GM12878 (cell line): ENCODE results near the gene CLASRP. TPM values are rescaled to one million over a fixed set of nuclear protein-coding genes. Genes with fewer than 3 reads are reported as not detected.

Source experiments
- ATAC-seq: fragments of 200-7000 bp; cut with Tn5 transposase; 3 replicates; pipeline ENCODE4 v1.9.1; 2020; ENCODE audit warnings: mild to moderate bottlenecking, moderate library complexity
- BruUV-seq: library from RNA; stranded (reverse); fragments of 400-500 nt; replicated peaks from 2 replicates; lab custom pipeline; 2021; lab: Mats Ljungman, UMichigan
- CTCF ChIA-PET: fragments of 300-600 bp; sonication (Branson Sonifier 250); formaldehyde crosslinking; extraction: SDS; loops from one replicate; lab custom pipeline; 2021; ENCODE audit warnings: inconsistent platforms; lab: Yijun Ruan, JAX
- POLR2A ChIA-PET: fragments of 350-600 bp; formaldehyde crosslinking; extraction: SDS; loops from one replicate; lab custom pipeline; 2021; ENCODE audit warnings: inconsistent platforms; lab: Charles Lee
- RAD21 ChIA-PET: fragments of 300-600 bp; sonication (Branson Sonifier 250); formaldehyde crosslinking; loops from one replicate; lab custom pipeline; 2023; ENCODE audit warnings: antibody characterized with exemption; ENCODE audit not compliant: unreplicated experiment; lab: Charles Lee
- SMC1A ChIA-PET: fragments of 300-600 bp; sonication (Branson Sonifier 250); formaldehyde crosslinking; loops from one replicate; lab custom pipeline; 2023; ENCODE audit not compliant: unreplicated experiment, uncharacterized antibody; lab: Charles Lee
- DNase-seq: peaks from one replicate; pipeline ENCODE4 v3.0.0-alpha.2; 2011; ENCODE audit warnings: low read depth, low spot score
- FAIRE-seq: peaks from 3 replicates; lab custom pipeline; 2011; peaks lifted over from hg19 to GRCh38; lab: Jason Lieb, UNC
- H2AFZ ChIP-seq: 2 replicates; pipeline ENCODE4 v1.6.0; 2011; ENCODE audit warnings: low read depth, low read length, control low read depth; ENCODE audit not compliant: control insufficient read depth
- H3K27ac ChIP-seq: 2 replicates; pipeline ENCODE4 v1.5.1; 2011; ENCODE audit warnings: control low read depth; ENCODE audit not compliant: control insufficient read depth, insufficient read depth
- H3K27me3 ChIP-seq, 2 experiments: replicated peaks in 1 of 2; 2 replicates each; pipeline versions ENCODE4 v1.6.0 to v1.6.1; 2011; ENCODE audit warnings: low read length in 1 of 2; ENCODE audit not compliant: control insufficient read depth in 2 of 2, insufficient read depth in 2 of 2
- H3K36me3 ChIP-seq, 2 experiments: 2 replicates each; pipeline ENCODE4 v1.5.1; 2011; ENCODE audit warnings: low read length in 1 of 2; ENCODE audit not compliant: control insufficient read depth in 2 of 2, insufficient read depth in 2 of 2
- H3K4me1 ChIP-seq: 2 replicates; pipeline ENCODE4 v1.6.1; 2011; ENCODE audit warnings: mild to moderate bottlenecking, low read length, moderate library complexity, mixed read lengths; ENCODE audit not compliant: control insufficient read depth, insufficient read depth
- H3K4me2 ChIP-seq: 2 replicates; pipeline ENCODE4 v1.6.0; 2011; ENCODE audit warnings: control low read depth; ENCODE audit not compliant: control insufficient read depth, insufficient read depth
- H3K4me3 ChIP-seq: fragments of 200-600 bp; sonication (generic); 2 replicates; pipeline ENCODE4 v1.5.1; 2016
- H3K79me2 ChIP-seq: 2 replicates; pipeline ENCODE4 v1.6.0; 2011; ENCODE audit warnings: low read length; ENCODE audit not compliant: control insufficient read depth, insufficient read depth
- H3K9ac ChIP-seq: 2 replicates; pipeline ENCODE4 v1.8.0; 2011; ENCODE audit warnings: low read length, control low read depth, mixed read lengths; ENCODE audit not compliant: control insufficient read depth, insufficient read depth
- H3K9me3 ChIP-seq: replicated peaks from 3 replicates; pipeline ENCODE4 v1.5.1; 2011; ENCODE audit warnings: mild to moderate bottlenecking, low read length; ENCODE audit not compliant: control insufficient read depth, insufficient read depth
- H4K20me1 ChIP-seq: 2 replicates; pipeline ENCODE4 v1.6.0; 2011; ENCODE audit not compliant: control insufficient read depth, insufficient read depth
- BHLHE40 ChIP-seq, 2 experiments: fragments of 450-650 bp in 1 of 2; IDR thresholded peaks; 2 replicates each; pipeline ENCODE4 v1.6.1; 2011 to 2017; ENCODE audit warnings: low read depth in 2 of 2, borderline replicate concordance in 1 of 2, improper control_type of control experiment in 1 of 2, low read length in 1 of 2, mild to moderate bottlenecking in 1 of 2
- EP300 ChIP-seq, 2 experiments: fragments of 150-350 bp in 1 of 2; IDR thresholded peaks; 2 replicates each; pipeline ENCODE4 v1.6.1; 2011 to 2012; ENCODE audit warnings: low read depth in 2 of 2, low read length in 2 of 2, borderline replicate concordance in 1 of 2, improper control_type of control experiment in 1 of 2, inconsistent platforms in 1 of 2; ENCODE audit not compliant: control insufficient read depth in 1 of 2
- ETV6 ChIP-seq, 2 experiments: fragments of 450-650 bp in 1 of 2; IDR thresholded peaks in 1 of 2; conservative IDR thresholded peaks in 1 of 2; 2 replicates each; pipeline ENCODE4 v1.6.1; 2014; ENCODE audit warnings: antibody characterized with exemption in 1 of 2, borderline replicate concordance in 1 of 2, low read depth in 1 of 2, mild to moderate bottlenecking in 1 of 2, moderate library complexity in 1 of 2
- GABPA ChIP-seq: IDR thresholded peaks from 2 replicates; pipeline ENCODE4 v1.6.1; 2014; ENCODE audit warnings: antibody characterized with exemption, low read depth, mild to moderate bottlenecking, inconsistent platforms
- HDGF ChIP-seq: fragments of 450-650 bp; IDR thresholded peaks from 2 replicates; pipeline ENCODE4 v1.6.1; 2016; ENCODE audit warnings: antibody characterized with exemption
- IRF4 ChIP-seq: IDR thresholded peaks from 2 replicates; pipeline ENCODE4 v1.6.1; 2011; ENCODE audit warnings: low read depth, low read length
- MXI1 ChIP-seq: fragments of 150-350 bp; IDR thresholded peaks from 2 replicates; pipeline ENCODE4 v1.6.1; 2011; ENCODE audit warnings: low read depth, mild to moderate bottlenecking, inconsistent platforms, low read length, improper control_type of control experiment
- NFYA ChIP-seq: IDR thresholded peaks from 2 replicates; pipeline ENCODE4 v1.6.1; 2011; ENCODE audit warnings: low read depth, mild to moderate bottlenecking, low read length, improper control_type of control experiment, borderline replicate concordance
- SIN3A ChIP-seq: IDR thresholded peaks from 2 replicates; pipeline ENCODE4 v1.6.1; 2012; ENCODE audit warnings: low read depth, low read length, improper control_type of control experiment
- SMARCA5 ChIP-seq: fragments of 450-650 bp; IDR thresholded peaks from 2 replicates; pipeline ENCODE4 v1.6.1; 2017; ENCODE audit warnings: mild to moderate bottlenecking
- USF2 ChIP-seq: IDR thresholded peaks from 2 replicates; pipeline ENCODE4 v1.6.1; 2011; ENCODE audit warnings: low read depth, low read length, improper control_type of control experiment, borderline replicate concordance
- YY1 ChIP-seq: IDR thresholded peaks from 2 replicates; pipeline ENCODE4 v1.6.1; 2011; ENCODE audit warnings: low read depth, mild to moderate bottlenecking, low read length
- WGBS: methylation state at CpG from one replicate; pipeline ENCODE4 v1.1.6; 2016; ENCODE audit warnings: low lambda C conversion rate; ENCODE audit not compliant: insufficient replicate concordance, insufficient coverage; ENCODE audit errors: missing lambda C conversion rate; 5-methylcytosine and 5-hydroxymethylcytosine counted together
- in situ Hi-C: fragments of 300-500 bp; cut with MboI; formaldehyde crosslinking; loops from 9 replicates; pipeline ENCODE4 v1.14.3; 2018; ENCODE audit warnings: mixed read lengths
- intact Hi-C: fragments of 100-400 bp; cut with micrococcal nuclease; formaldehyde crosslinking; loops from one replicate; pipeline ENCODE4 v1.14.2; 2022; ENCODE audit not compliant: unreplicated experiment
- polyA plus RNA-seq, 11 experiments: library from polyadenylated mRNA; depleted of rRNA in 4 of 11; unstranded in 6 of 11; stranded (reverse) in 5 of 11; fragments of >200 nt; fragmentation: Nextera tagmentation in 4 of 11; fragmentation: Illumina TruSeq in 1 of 11; extraction: Ambion mirVana in 4 of 11; extraction: Trizol in 1 of 11; gene quantifications; 1 replicate in 1 of 11; 2 replicates in 10 of 11; pipeline versions ENCODE4 v1.2.1 to v1.2.3, GENCODE V29; 2011 to 2016; ENCODE audit warnings: inconsistent platforms in 2 of 11, missing spikeins in 2 of 11, low read depth in 1 of 11
- total RNA-seq, 4 experiments: library from RNA; depleted of rRNA in 3 of 4; stranded (reverse); fragments of >200 nt in 3 of 4; fragmentation: Illumina TruSeq in 1 of 4; extraction: Trizol in 1 of 4; gene quantifications; 2 replicates each; pipeline versions ENCODE4 v1.2.1 to v1.2.3, GENCODE V29; 2013 to 2021
- TF ChIP-seq, protein P1 (sequence below): fragments of 450-650 bp; IDR thresholded peaks from 2 replicates; pipeline ENCODE4 v1.6.1; 2016; ENCODE audit warnings: mild to moderate bottlenecking
- TF ChIP-seq, protein P2 (sequence below): IDR thresholded peaks from 2 replicates; pipeline ENCODE4 v1.6.1; 2012; ENCODE audit warnings: improper control_type of control experiment, low read depth, low read length; ENCODE audit not compliant: insufficient replicate concordance

The CLASRP gene
- total and polyA plus RNA-seq, 10 of the 15 experiments (the other 5 are each of a cell fraction or from before 2014, with no cell fraction given) = 0.68 to 75.8 (median 30.2) TPM

DNA sequence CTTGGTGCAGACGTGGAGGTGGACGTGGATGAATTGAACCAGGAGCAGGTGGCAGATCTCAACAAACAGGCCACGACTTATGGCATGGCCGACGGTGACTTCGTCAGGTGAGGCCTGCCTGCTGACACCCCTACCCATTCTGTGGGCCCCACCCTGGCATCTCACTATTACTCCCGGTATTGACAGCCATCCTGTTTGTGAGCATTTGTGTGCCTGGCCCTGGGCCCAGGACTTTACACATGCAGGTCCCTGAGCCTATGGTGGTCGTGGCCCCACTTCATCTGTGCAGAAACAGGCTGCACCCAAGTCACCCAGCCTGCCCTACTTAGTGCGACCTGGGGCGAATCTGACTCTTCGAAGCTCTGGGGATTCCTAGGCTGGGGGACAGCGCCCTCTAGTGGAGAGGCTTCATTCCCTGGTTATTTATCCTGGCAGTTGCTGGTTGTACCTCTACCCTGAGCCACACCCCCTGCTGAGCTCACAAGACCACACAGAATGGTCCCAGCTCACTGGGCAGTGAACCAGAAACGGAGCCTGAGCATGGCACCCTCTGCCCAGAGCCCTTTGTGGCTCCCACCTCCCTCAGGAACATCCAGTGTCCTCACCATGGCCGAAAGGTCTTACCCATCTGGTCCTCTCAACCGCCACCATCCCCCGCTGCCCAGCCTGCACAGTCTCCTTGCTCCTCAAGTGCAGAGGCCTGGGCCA lies 20.6 kb downstream of the CLASRP start:
- peak; percentile 97 for FAIRE-seq
- intact Hi-C loops = loop anchor here (1.0 to 2.0 kb wide), 3 partner anchors 42 to 157 kb away; no protein-coding TSS in a partner anchor
- CTCF ChIA-PET = interaction anchor here (0.5 to 5.3 kb wide), 39 partner anchors 10 to 405 kb away, joined by 3 to 70 read pairs (median 5); partner anchors contain the start of genes CLASRP, PPP1R37 and RELB
- TF ChIP-seq NFYA (no peak), BHLHE40 (IDR thresholded peaks at IDR 0.05; ENCODE audit: borderline replicate concordance in 1 of 2, low read depth in 2 of 2, low read length in 1 of 2) (0 out of 4 replicates have a peak, but pooled peaks of 1 of the 2 experiments have one; percentile 12), IRF4 (0 out of 2 replicates have a peak, but pooled peaks have one; percentile 26), HDGF (0 out of 2 replicates have a peak, but pooled peaks have one; percentile 71), EP300 (IDR thresholded peaks at IDR 0.05; ENCODE audit: borderline replicate concordance in 1 of 2, control insufficient read depth in 1 of 2, low read depth in 2 of 2, low read length in 2 of 2) (no peak), USF2 (no peak), ETV6 (conservative IDR thresholded peaks at IDR 0.05 in 1 of 2, IDR thresholded peaks at IDR 0.05 in 1 of 2; ENCODE audit: borderline replicate concordance in 1 of 2, low read depth in 1 of 2) (no peak), GABPA (no peak), MXI1 (peak; percentile 18; the same call in 1 of the 2 replicates), YY1 (peak; percentile 53; the same call in 1 of the 2 replicates), SIN3A (no peak), SMARCA5 (peak; percentile 71; the same call in 1 of the 2 replicates)
- TF ChIP-seq, protein P1, sequence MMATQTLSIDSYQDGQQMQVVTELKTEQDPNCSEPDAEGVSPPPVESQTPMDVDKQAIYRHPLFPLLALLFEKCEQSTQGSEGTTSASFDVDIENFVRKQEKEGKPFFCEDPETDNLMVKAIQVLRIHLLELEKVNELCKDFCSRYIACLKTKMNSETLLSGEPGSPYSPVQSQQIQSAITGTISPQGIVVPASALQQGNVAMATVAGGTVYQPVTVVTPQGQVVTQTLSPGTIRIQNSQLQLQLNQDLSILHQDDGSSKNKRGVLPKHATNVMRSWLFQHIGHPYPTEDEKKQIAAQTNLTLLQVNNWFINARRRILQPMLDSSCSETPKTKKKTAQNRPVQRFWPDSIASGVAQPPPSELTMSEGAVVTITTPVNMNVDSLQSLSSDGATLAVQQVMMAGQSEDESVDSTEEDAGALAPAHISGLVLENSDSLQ = no peak
- TF ChIP-seq, protein P2, sequence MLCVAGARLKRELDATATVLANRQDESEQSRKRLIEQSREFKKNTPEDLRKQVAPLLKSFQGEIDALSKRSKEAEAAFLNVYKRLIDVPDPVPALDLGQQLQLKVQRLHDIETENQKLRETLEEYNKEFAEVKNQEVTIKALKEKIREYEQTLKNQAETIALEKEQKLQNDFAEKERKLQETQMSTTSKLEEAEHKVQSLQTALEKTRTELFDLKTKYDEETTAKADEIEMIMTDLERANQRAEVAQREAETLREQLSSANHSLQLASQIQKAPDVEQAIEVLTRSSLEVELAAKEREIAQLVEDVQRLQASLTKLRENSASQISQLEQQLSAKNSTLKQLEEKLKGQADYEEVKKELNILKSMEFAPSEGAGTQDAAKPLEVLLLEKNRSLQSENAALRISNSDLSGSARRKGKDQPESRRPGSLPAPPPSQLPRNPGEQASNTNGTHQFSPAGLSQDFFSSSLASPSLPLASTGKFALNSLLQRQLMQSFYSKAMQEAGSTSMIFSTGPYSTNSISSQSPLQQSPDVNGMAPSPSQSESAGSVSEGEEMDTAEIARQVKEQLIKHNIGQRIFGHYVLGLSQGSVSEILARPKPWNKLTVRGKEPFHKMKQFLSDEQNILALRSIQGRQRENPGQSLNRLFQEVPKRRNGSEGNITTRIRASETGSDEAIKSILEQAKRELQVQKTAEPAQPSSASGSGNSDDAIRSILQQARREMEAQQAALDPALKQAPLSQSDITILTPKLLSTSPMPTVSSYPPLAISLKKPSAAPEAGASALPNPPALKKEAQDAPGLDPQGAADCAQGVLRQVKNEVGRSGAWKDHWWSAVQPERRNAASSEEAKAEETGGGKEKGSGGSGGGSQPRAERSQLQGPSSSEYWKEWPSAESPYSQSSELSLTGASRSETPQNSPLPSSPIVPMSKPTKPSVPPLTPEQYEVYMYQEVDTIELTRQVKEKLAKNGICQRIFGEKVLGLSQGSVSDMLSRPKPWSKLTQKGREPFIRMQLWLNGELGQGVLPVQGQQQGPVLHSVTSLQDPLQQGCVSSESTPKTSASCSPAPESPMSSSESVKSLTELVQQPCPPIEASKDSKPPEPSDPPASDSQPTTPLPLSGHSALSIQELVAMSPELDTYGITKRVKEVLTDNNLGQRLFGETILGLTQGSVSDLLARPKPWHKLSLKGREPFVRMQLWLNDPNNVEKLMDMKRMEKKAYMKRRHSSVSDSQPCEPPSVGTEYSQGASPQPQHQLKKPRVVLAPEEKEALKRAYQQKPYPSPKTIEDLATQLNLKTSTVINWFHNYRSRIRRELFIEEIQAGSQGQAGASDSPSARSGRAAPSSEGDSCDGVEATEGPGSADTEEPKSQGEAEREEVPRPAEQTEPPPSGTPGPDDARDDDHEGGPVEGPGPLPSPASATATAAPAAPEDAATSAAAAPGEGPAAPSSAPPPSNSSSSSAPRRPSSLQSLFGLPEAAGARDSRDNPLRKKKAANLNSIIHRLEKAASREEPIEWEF = no peak

More for the DNA sequence above, 20.6 kb downstream of the CLASRP start:
- BruUV-seq = no TSS peak
- in situ Hi-C loops = loop anchor here (5.0 kb wide), 1 partner anchor 157 kb away; no protein-coding TSS in a partner anchor
- Histone ChIP-seq H3K9me3 (no peaks in the 10 kb centered on the region), H3K79me2 (no peaks in the 10 kb centered on the region), H4K20me1 (no peaks in the 10 kb centered on the region; the same call in 1 of the 2 replicates), H3K4me1 (no peaks in the 10 kb centered on the region), H3K27ac (no peak overlapping the region), H3K27me3 (no peaks in the 10 kb centered on the region), H3K36me3 (peaks cover 25 to 62% of the 10 kb centered on the region in 2 experiments), H3K4me2 (no peak overlapping the region), H3K4me3 (no peak overlapping the region), H2AFZ (no peak overlapping the region), H3K9ac (no peak overlapping the region)
- 59% methylated on average over 16 of the region's 16 CpGs for WGBS
- SMC1A ChIA-PET = interaction anchor here (0.6 to 2.0 kb wide), 20 partner anchors 8 to 279 kb away, joined by 3 to 10 read pairs (median 4); partner anchors contain the start of genes CLASRP and NKPD1
- RAD21 ChIA-PET = interaction anchor here (0.6 to 1.7 kb wide), 31 partner anchors 10 to 405 kb away, joined by 3 to 29 read pairs (median 4); partner anchors contain the start of genes BLOC1S3, CLASRP, KLC3 and TRAPPC6A
- DNase-seq (no peak), ATAC-seq (peak; percentile 97)
- POLR2A ChIA-PET = interaction anchor here (0.5 to 1.7 kb wide), 6 partner anchors 15 to 69 kb away, joined by 3 to 5 read pairs (median 3); partner anchors contain the start of gene CLASRP
